Measurements from ENCODE around the gene MRPS10. TPM values are rescaled to one million over a fixed set of nuclear protein-coding genes. Genes with fewer than 3 reads are reported as not detected.

MRPS10 gene
- total RNA-seq, 1 experiment from 2014 or later: 62.1 TPM

DNA sequence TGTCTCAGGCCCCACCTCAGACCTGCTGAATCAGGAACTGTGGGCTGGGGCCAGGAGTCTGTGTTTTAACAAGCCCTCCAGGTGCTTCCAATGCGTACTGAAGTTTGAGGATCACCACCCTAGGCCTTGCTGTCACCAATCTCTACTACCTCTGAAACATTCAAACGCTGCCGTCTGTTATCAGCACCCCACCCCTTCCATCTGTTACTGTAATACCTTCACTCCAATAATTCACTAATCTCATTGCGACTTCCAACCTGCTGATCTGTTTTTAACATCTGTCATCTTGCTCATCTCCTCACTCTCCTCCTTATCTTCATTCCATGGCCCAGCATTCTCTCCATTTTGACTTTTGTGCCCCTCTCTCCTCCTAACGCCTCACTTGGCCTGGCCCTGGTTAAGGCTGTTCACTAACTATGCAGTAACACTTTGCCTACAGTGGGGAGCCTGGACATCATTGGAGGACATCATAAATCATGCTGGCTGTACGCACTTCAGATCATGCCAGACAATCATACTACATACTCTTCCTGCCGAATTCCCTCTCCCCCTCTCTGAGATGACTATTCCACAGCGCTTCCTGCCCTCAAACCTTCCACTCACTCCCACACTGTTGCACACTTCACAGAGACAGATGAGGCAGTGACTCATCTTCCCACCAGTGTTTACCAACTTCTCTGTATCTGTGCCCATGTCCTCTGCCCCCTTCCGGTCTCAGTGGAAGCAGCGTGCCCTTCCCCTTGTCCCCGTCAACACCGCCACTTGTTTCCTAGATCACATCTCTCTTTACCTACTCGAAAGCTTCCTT, 19.9 kb downstream of the MRPS10 start:
- Histone ChIP-seq H3K4me2 (ENCODE audit: low read length) (no peak overlapping the region), H3K36me3 (ENCODE audit: control insufficient read depth in 1 of 2, insufficient read depth in 2 of 2, low read length in 2 of 2) (no peaks in the 10 kb centered on the region), H3K4me3 (replicated peaks in 1 of 2; ENCODE audit: low read depth in 1 of 2, low read length in 2 of 2) (no peak overlapping the region), H3K9me2 (ENCODE audit: insufficient read depth) (no peaks in the 10 kb centered on the region), H3K9ac (ENCODE audit: low read length) (no peak overlapping the region), H4K20me1 (ENCODE audit: insufficient read depth) (no peaks in the 10 kb centered on the region), H3K9me3 (ENCODE audit: control insufficient read depth in 1 of 2, insufficient read depth in 1 of 2, low read depth in 1 of 2, low read length in 2 of 2) (no peaks in the 10 kb centered on the region), H3K4me1 (ENCODE audit: control insufficient read depth in 1 of 2, insufficient read depth in 2 of 2, low read length in 2 of 2) (peaks cover 7 to 17% of the 10 kb centered on the region in 2 experiments; a peak in 3 of 4 replicates), H3K79me2 (ENCODE audit: insufficient read depth, low read length) (no peaks in the 10 kb centered on the region), H3K27ac (ENCODE audit: low read depth, low read length) (no peak overlapping the region), H2AFZ (ENCODE audit: low read depth, low read length, poor library complexity, severe bottlenecking) (no peak overlapping the region), H3K27me3 (ENCODE audit: insufficient read depth, low read length) (no peaks in the 10 kb centered on the region)
- ChIA-PET POLR2A (no interaction called here), CTCF (no interaction called here), RAD21 (ENCODE audit: low non-redundant PET in 1 of 2, low total read pairs in 2 of 2, uncharacterized antibody in 2 of 2, unreplicated experiment in 2 of 2) (no interaction called here)
- ATAC-seq (no peak), DNase-seq (ENCODE audit: low read depth, low spot score) (no peak)
- BruUV-seq (replicated peaks): no TSS peak
- intact Hi-C loops (cut with micrococcal nuclease): no loop called here
- TF ChIP-seq CEBPB (IDR thresholded peaks at IDR 0.05; ENCODE audit: low read depth) (no peak), CBX3 (IDR thresholded peaks at IDR 0.05; ENCODE audit: low read depth) (no peak), ELF1 (IDR thresholded peaks at IDR 0.05; ENCODE audit: borderline replicate concordance, low read depth) (no peak), EZH2 (IDR thresholded peaks at IDR 0.05) (no peak), EZH2phosphoT487 (IDR thresholded peaks at IDR 0.05; ENCODE audit: borderline replicate concordance) (no peak), SP1 (IDR thresholded peaks at IDR 0.05; ENCODE audit: low read depth) (no peak)
- TF ChIP-seq, protein P1, sequence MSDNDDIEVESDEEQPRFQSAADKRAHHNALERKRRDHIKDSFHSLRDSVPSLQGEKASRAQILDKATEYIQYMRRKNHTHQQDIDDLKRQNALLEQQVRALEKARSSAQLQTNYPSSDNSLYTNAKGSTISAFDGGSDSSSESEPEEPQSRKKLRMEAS (IDR thresholded peaks at IDR 0.05): no peak
- TF ChIP-seq, protein P2, sequence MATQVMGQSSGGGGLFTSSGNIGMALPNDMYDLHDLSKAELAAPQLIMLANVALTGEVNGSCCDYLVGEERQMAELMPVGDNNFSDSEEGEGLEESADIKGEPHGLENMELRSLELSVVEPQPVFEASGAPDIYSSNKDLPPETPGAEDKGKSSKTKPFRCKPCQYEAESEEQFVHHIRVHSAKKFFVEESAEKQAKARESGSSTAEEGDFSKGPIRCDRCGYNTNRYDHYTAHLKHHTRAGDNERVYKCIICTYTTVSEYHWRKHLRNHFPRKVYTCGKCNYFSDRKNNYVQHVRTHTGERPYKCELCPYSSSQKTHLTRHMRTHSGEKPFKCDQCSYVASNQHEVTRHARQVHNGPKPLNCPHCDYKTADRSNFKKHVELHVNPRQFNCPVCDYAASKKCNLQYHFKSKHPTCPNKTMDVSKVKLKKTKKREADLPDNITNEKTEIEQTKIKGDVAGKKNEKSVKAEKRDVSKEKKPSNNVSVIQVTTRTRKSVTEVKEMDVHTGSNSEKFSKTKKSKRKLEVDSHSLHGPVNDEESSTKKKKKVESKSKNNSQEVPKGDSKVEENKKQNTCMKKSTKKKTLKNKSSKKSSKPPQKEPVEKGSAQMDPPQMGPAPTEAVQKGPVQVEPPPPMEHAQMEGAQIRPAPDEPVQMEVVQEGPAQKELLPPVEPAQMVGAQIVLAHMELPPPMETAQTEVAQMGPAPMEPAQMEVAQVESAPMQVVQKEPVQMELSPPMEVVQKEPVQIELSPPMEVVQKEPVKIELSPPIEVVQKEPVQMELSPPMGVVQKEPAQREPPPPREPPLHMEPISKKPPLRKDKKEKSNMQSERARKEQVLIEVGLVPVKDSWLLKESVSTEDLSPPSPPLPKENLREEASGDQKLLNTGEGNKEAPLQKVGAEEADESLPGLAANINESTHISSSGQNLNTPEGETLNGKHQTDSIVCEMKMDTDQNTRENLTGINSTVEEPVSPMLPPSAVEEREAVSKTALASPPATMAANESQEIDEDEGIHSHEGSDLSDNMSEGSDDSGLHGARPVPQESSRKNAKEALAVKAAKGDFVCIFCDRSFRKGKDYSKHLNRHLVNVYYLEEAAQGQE (IDR thresholded peaks at IDR 0.05; ENCODE audit: low read depth): no peak
